ENCODE measurements around the gene COL23A1.
"Not testable (repeated sequence)": the region's sequence is repeated elsewhere in the genome, so short reads cannot be mapped to it uniquely, and the experiment has no call there.

The COL23A1 gene

DNA sequence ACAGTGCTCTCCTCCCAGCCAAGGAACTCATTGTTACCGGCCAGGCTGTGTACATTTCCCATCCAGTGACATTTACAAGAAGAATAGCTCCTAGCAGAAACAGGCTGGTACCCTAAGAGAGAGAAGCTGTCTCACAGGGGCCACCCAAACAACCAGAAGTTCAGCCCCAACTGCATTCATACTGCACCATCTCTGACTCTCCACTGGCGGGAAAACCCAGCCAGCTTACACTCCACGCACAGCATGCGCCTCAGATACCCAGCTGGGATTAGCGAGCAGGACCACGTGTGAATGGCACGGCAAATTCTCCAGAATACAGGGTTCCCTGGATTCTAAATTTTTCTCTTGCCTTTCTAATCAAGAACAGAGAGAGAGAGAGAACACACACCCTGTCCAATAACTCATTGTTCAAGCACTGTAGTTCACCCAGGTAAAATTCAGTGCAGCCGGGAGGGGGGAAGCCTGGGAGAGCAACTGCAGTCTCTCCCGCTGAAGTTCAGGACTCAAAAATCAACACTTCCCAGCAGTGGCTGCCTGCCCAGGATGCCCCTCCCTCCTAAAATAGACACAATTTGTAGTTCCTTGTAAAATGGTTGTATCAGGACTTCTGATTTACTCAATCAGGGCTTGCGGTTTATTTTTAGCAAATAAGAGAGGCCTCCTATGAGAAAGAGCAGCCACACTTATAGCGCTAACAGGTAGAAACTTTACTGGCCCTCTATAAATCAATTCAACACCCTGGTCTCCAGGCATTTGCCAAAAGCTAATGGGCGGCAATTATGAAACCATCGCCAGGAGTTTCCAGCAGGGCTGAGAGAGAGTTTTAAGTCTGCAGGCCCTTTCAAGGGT lies 2.2 kb downstream of the COL23A1 start:
- no peaks in the 10 kb centered on the region for H3K27me3 ChIP-seq (ENCODE audit: low read depth, low read length)
- no peak overlapping the region for H2AFZ ChIP-seq (ENCODE audit: low read depth, low read length)
- H3K27ac ChIP-seq (ENCODE audit: low read length): no peak overlapping the region
- H3K79me2 ChIP-seq (ENCODE audit: low read length): no peaks in the 10 kb centered on the region
- no peak overlapping the region for H3K4me2 ChIP-seq (ENCODE audit: low read length)
- no peak overlapping the region for H3K9ac ChIP-seq (ENCODE audit: low read length)
- no peaks in the 10 kb centered on the region for H4K20me1 ChIP-seq (ENCODE audit: insufficient read depth, low read length)
- H3K36me3 ChIP-seq (replicated peaks; ENCODE audit: low read depth, low read length): peaks cover 16% of the 10 kb centered on the region
- no peaks in the 10 kb centered on the region for H3K9me3 ChIP-seq (ENCODE audit: insufficient read depth, low read length)
- H3K4me3 ChIP-seq (ENCODE audit: low read length): no peak overlapping the region
- no peak for TF ChIP-seq EZH2phosphoT487 (IDR thresholded peaks at IDR 0.05; ENCODE audit: low read depth)
- TF ChIP-seq CTCF (IDR thresholded peaks at IDR 0.05; ENCODE audit: low read depth, low read length): no peak
- H3K4me1 ChIP-seq (ENCODE audit: low read length): no peaks in the 10 kb centered on the region

- no peak overlapping the region for H3K4me2 ChIP-seq (ENCODE audit: low read length)
- H3K4me1 ChIP-seq (ENCODE audit: low read length): no peaks in the 10 kb centered on the region
- H3K9me3 ChIP-seq (ENCODE audit: insufficient read depth, low read length): no peaks in the 10 kb centered on the region
- no peaks in the 10 kb centered on the region for H3K79me2 ChIP-seq (ENCODE audit: low read length)
- no peak for TF ChIP-seq EZH2phosphoT487 (IDR thresholded peaks at IDR 0.05; ENCODE audit: low read depth)
- no peak for TF ChIP-seq CTCF (IDR thresholded peaks at IDR 0.05; ENCODE audit: low read depth, low read length)
- no peak overlapping the region for H3K4me3 ChIP-seq (ENCODE audit: low read length)
- no peaks in the 10 kb centered on the region for H4K20me1 ChIP-seq (ENCODE audit: insufficient read depth, low read length)
- H3K27me3 ChIP-seq (ENCODE audit: low read depth, low read length): no peaks in the 10 kb centered on the region
- no peak overlapping the region for H2AFZ ChIP-seq (ENCODE audit: low read depth, low read length)
- no peak overlapping the region for H3K9ac ChIP-seq (ENCODE audit: low read length)
- H3K27ac ChIP-seq (ENCODE audit: low read length): no peak overlapping the region
- H3K36me3 ChIP-seq (replicated peaks; ENCODE audit: low read depth, low read length): peaks cover 10% of the 10 kb centered on the region
Measured at GRCh38 chr5:178586396-178586795, 3.8 kb downstream of the COL23A1 start.

DNA sequence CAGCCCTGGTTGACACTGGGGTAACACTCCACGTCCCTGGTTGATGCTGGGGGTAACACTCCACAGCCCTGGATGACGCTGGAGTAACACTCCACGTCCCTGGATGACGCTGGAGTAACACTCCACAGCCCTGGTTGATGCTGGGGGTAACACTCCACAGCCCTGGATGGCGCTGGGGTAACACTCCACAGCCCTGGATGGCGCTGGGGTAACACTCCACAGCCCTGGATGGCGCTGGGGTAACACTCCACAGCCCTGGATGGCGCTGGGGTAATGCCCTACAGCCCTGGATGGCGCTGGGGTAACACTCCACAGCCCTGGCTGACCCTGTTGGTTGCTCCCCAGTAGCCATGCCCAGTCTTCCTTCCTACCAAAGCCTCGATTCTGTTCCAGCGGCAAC lies 4.8 kb downstream of the COL23A1 start:
- H2AFZ ChIP-seq (ENCODE audit: low read depth, low read length); H3K27ac ChIP-seq (ENCODE audit: low read length); H3K4me2 ChIP-seq (ENCODE audit: low read length); H4K20me1 ChIP-seq (ENCODE audit: insufficient read depth, low read length); H3K79me2 ChIP-seq (ENCODE audit: low read length); H3K27me3 ChIP-seq (ENCODE audit: low read depth, low read length); H3K9me3 ChIP-seq (ENCODE audit: insufficient read depth, low read length); H3K9ac ChIP-seq (ENCODE audit: low read length); H3K4me3 ChIP-seq (ENCODE audit: low read length); H3K4me1 ChIP-seq (ENCODE audit: low read length); H3K36me3 ChIP-seq (replicated peaks; ENCODE audit: low read depth, low read length): not testable (repeated sequence)

GRCh38 chr5:178583279-178583678 lies 6.9 kb downstream of the COL23A1 start:
- H3K79me2 ChIP-seq (ENCODE audit: low read length): no peaks in the 10 kb centered on the region
- H3K4me3 ChIP-seq (ENCODE audit: low read length): no peak overlapping the region
- no peak overlapping the region for H3K27ac ChIP-seq (ENCODE audit: low read length)
- H4K20me1 ChIP-seq (ENCODE audit: insufficient read depth, low read length): no peaks in the 10 kb centered on the region
- H3K27me3 ChIP-seq (ENCODE audit: low read depth, low read length): no peaks in the 10 kb centered on the region
- TF ChIP-seq EZH2phosphoT487 (IDR thresholded peaks at IDR 0.05; ENCODE audit: low read depth): no peak
- no peak for TF ChIP-seq CTCF (IDR thresholded peaks at IDR 0.05; ENCODE audit: low read depth, low read length)
- no peaks in the 10 kb centered on the region for H3K36me3 ChIP-seq (replicated peaks; ENCODE audit: low read depth, low read length)
- no peak overlapping the region for H3K9ac ChIP-seq (ENCODE audit: low read length)
- H3K4me1 ChIP-seq (ENCODE audit: low read length): no peaks in the 10 kb centered on the region
- no peak overlapping the region for H3K4me2 ChIP-seq (ENCODE audit: low read length)
- no peaks in the 10 kb centered on the region for H3K9me3 ChIP-seq (ENCODE audit: insufficient read depth, low read length)
- no peak overlapping the region for H2AFZ ChIP-seq (ENCODE audit: low read depth, low read length)

Data from OCI-LY3 (cell line).